Measurements from ENCODE around the gene PHF21A.

Gene PHF21A

GRCh38 chr11:46121301-46121723 lies at the start of gene PHF21A:
Gene PHF21A, minus strand, starts transcription at chr11:46121454. Its CDS starts 37,235 bp downstream, at chr11:46084219.
- DNase-seq (ENCODE audit: low read depth, low spot score) = peak; percentile 75

DNA sequence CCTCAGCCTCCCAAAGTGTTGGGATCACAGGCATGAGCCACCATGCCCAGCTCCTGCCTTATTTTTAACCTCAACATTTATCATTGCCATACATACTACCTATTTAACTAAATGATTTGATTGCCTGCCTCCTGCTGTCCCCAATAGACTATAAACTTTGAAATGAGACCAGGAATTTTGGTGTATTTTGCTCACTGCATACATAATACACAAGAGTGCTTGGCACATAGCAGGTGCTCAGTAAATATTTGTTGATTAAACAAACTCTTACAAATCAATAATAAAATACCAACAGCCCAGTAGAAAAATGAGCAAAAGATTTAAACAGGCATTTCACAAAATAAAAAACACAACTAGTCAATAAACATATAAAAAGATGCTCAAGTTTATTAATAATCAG lies 49.5 kb upstream of the PHF21A start:
- no peak for DNase-seq (ENCODE audit: low read depth, low spot score)

- DNase-seq (ENCODE audit: low read depth, low spot score) = no peak
These were observed 41.4 kb upstream of the PHF21A start for GRCh38 chr11:46162700-46163099.

GRCh38 chr11:46161201-46161600 lies 39.9 kb upstream of the PHF21A start:
- DNase-seq (ENCODE audit: low read depth, low spot score) = no peak

GRCh38 chr11:46160100-46160499 lies 38.8 kb upstream of the PHF21A start:
- DNase-seq (ENCODE audit: low read depth, low spot score) = no peak

GRCh38 chr11:46159680-46160079 lies 38.4 kb upstream of the PHF21A start:
- no peak for DNase-seq (ENCODE audit: low read depth, low spot score)

GRCh38 chr11:46149826-46150225 lies 28.6 kb upstream of the PHF21A start:
- DNase-seq (ENCODE audit: low read depth, low spot score) = no peak

GRCh38 chr11:46149342-46149741 lies 28.1 kb upstream of the PHF21A start:
- DNase-seq (ENCODE audit: low read depth, low spot score) = no peak

- no peak for DNase-seq (ENCODE audit: low read depth, low spot score)
These were observed 23.5 kb upstream of the PHF21A start for GRCh38 chr11:46144741-46145140.

- no peak for DNase-seq (ENCODE audit: low read depth, low spot score)
These were observed 22.0 kb upstream of the PHF21A start for GRCh38 chr11:46143049-46143806.

DNA sequence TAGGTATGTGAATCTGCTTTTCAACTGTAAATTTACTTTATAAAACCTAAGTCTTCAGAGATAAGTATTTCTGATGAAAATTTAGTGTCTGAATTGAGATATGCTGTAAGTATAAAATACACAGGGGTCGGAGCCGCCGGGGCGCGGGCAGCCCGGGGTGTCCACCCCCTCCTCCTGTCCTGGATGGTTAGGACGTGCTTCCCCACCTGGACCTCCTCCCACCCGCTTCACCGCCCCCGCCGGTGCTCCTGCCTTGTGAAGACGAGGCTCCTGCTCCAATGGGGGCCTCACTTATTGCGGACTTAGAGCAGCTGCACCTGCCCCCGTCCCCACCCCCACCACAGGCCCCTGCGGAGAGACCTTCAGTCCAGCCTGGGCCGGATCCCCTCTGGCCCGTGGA lies 21.3 kb upstream of the PHF21A start:
- DNase-seq (ENCODE audit: low read depth, low spot score) = no peak

DNA sequence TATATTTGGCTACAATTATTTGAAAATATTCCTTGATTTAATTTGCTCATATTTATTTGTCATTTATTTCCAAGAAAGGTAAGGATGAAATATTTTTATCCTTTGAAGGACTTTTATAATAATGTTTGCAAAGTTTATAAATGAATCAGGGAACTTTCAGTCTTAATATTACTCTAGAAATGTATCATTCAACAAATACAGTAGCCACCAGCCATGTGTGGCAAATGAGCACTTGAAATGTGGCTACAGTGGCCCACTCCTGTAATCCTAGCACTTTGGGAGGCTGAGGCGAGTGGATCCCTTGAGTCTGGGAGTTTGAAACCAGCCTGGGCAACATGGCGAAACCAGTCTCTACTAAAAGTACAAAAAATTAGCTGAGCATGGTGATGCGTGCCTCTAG lies 20.3 kb upstream of the PHF21A start:
- DNase-seq (ENCODE audit: low read depth, low spot score) = no peak

DNA sequence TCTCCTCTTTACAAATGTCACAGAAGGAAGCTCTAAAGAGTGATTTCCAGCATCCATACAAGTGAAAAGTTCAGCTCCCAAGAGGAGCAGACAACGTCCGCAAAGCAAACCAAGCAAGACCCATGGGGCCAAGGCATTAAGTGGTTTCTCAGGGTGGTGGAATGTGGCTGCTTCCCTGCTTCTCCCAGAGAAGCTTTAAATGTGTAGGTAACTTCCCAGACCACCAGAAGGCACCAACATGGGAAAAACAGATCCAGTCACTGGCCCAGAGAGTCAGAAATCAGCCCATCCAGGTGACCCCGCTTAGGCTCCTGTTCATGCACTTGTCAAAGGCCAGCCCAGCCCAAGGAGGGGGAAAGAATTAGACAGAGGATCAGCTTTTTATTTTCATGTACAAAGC lies 13.3 kb upstream of the PHF21A start:
- DNase-seq (ENCODE audit: low read depth, low spot score) = no peak

DNA sequence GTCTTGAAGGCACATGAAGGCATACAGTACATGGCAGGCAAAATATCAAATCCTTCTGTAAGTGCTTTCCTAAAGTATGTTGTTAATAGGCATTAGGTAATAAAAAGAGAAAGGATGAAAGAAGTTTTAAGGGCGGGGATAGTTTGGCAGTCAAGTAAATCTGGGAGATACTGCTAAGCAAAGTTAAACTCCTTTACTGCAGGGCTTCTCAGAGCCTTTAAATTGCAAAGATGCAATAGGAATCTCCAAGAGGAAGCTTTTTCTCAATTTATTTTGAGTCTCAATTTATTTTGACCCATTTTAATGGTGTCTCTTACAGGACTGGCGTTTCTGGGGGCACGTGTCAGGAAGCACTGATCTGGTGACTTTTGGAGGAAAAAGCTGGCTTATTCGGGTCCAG lies 12.8 kb upstream of the PHF21A start:
- no peak for DNase-seq (ENCODE audit: low read depth, low spot score)

- no peak for DNase-seq (ENCODE audit: low read depth, low spot score)
These were observed 11.9 kb upstream of the PHF21A start for GRCh38 chr11:46133119-46133518.

- DNase-seq (ENCODE audit: low read depth, low spot score) = no peak
These were observed 9.2 kb upstream of the PHF21A start for GRCh38 chr11:46130286-46130940.

DNA sequence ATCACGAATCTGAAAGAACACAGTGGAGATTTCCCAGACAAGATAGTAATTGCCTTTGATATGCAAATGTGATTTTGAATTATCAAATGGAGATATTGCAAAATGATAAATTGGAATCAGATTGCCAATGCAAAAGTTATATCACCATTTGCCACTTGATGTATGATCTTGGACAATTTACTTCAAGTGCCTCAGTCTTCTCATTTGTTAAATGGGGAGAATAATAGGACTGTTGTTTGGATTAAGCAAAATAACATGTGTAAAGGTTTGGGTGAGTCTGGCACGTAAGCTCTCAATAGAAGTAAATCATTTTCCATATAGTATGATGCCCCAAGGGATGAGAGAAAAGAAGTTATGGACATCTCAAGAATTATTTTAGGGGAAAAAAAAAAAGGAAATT lies 7.9 kb upstream of the PHF21A start:
- no peak for DNase-seq (ENCODE audit: low read depth, low spot score)

DNA sequence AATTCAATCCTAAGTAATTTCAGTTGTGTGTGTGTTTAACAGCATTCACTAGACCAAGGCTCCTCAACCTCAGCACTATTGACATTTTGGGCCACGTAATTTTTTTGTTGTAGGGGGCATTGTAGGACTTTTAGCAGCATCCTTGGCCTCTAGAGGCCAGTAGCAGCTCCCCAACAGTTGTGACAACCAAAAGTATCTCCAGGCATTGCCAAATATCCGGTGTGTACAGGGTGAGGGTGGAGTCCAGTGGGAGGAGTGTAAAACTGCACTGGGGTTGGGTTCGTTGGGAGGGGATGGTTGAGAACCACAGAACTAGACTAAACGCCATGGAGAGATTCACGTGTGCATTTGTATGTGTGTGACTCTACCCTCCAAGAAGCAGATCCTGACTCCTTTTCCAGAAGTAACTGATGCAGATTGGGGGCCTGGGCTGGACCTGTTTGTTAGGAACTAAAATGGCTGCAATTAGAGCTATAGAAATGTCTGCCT lies 5.9 kb upstream of the PHF21A start:
- DNase-seq (ENCODE audit: low read depth, low spot score) = no peak

DNA sequence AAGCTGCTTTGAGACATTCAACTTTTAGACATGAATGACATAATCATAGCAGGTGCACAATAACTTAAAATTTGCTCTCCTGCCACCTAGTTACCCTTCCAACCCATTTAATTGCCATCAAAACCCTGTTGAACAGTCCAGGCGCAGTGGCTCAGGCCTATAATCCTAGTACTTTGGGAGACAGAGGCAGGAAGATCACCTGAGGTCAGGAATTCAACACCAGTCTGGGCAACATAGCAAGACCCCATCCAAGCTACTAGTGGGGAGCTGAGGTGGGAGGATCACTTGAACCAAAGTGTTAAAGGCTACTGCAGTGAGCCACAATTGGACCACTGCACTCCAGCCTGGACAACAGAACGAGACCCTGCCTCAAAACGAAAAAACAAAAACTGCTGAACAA lies 4.0 kb upstream of the PHF21A start:
- no peak for DNase-seq (ENCODE audit: low read depth, low spot score)

DNA sequence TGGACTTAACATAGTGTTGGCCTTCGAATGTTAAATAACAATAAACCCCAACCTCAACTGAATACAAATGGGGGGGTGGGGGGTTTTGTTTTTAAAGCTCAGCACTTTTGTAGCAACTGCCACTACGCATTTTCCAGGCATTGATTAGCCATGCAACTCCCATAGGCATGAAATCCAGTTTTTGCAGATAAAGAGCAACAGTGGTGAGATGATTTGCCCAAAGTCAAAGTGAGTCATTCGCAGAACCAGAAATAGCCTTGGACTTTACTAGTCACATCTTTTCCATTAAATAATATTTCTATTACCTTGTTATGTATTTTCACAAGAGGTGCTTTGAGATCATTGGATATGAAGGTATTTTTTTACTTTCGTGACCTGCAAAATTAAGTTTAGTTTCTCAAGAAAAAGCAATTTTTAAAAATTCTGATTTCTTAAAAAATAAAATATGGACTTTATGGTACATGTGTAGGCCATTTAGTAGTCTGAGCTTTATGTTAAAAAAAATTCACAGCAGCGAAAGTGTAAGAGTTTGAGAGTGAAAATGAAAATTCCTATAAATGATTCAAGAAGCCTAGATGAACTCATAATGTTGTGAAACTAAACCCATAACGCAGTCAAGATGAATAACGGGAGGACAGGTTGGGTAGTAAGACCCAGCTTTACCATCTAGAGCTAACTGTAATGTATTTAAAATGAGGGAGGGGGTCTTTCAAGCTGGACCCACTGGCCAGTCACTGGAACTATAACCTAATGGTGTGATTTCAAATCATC lies 1.9 kb upstream of the PHF21A start:
- DNase-seq (ENCODE audit: low read depth, low spot score) = no peak

- peak; percentile 26 for DNase-seq (ENCODE audit: low read depth, low spot score)
These were observed 647 bp upstream of the PHF21A start for GRCh38 chr11:46121724-46122477.

Measured in activated naive CD8-positive, alpha-beta T cell treated with anti-CD3 and anti-CD28 coated beads, Interleukin-2, amount 50 U/mL, for 16 hours (primary cell).